SK-N-SH (cell line): ENCODE measurements around the gene RAD51B. TPM values are rescaled to one million over a fixed set of nuclear protein-coding genes. Genes with fewer than 3 reads are reported as not detected.

Experiments used
- CTCF ChIA-PET: fragments of 300-600, 350-600 bp; formaldehyde crosslinking; extraction: SDS; loops from one replicate; lab custom pipeline; 2021; lab: Yijun Ruan, JAX
- POLR2A ChIA-PET: fragments of 350-600 bp; sonication (Branson Sonifier 250); formaldehyde crosslinking; extraction: SDS; loops from one replicate; lab custom pipeline; 2020; ENCODE audit warnings: antibody characterized with exemption, inconsistent platforms; lab: Yijun Ruan, JAX
- DNase-seq: peaks from one replicate; pipeline ENCODE4 v3.0.0; 2012
- H2AFZ ChIP-seq: fragments of 200-600 bp; sonication (generic); 2 replicates; pipeline ENCODE4 v1.8.1; 2016; ENCODE audit warnings: antibody characterized with exemption, mild to moderate bottlenecking, low read depth
- H3F3A ChIP-seq: fragments of 200-600 bp; sonication (generic); replicated peaks from 2 replicates; pipeline ENCODE3; 2016; ENCODE audit warnings: antibody characterized with exemption, mild to moderate bottlenecking; ENCODE audit not compliant: insufficient read depth
- H3K27ac ChIP-seq, 2 experiments: fragments of 200-500 bp in 1 of 2; fragments of 200-600 bp in 1 of 2; sonication (Bioruptor generic) in 1 of 2; sonication (generic), shearing (Covaris generic) in 1 of 2; 2 replicates each; pipeline versions ENCODE4 v1.5.1 to v1.6.1; 2014 to 2016; ENCODE audit warnings: low read depth in 2 of 2, inconsistent platforms in 1 of 2, low read length in 1 of 2, mild to moderate bottlenecking in 1 of 2, mixed read lengths in 1 of 2
- H3K27me3 ChIP-seq: fragments of 200-600 bp; sonication (generic), shearing (Covaris generic); 2 replicates; pipeline ENCODE4 v1.6.1; 2016; ENCODE audit warnings: mixed run types; ENCODE audit not compliant: insufficient read depth
- H3K36me3 ChIP-seq, 2 experiments: fragments of 200-500 bp in 1 of 2; fragments of 200-600 bp in 1 of 2; sonication (Bioruptor generic) in 1 of 2; sonication (generic) in 1 of 2; replicated peaks in 1 of 2; 2 replicates each; pipeline versions ENCODE3 to v1.5.1; 2014 to 2016; ENCODE audit warnings: low read length in 1 of 2, mild to moderate bottlenecking in 1 of 2; ENCODE audit not compliant: insufficient read depth in 2 of 2, control insufficient read depth in 1 of 2
- H3K4me1 ChIP-seq, 2 experiments: fragments of 200-500 bp in 1 of 2; fragments of 200-600 bp in 1 of 2; sonication (Bioruptor generic) in 1 of 2; sonication (generic), shearing (Covaris generic) in 1 of 2; 2 replicates each; pipeline versions ENCODE4 v1.5.1 to v1.6.1; 2014 to 2016; ENCODE audit warnings: low read depth in 1 of 2, low read length in 1 of 2, mixed run types in 1 of 2; ENCODE audit not compliant: insufficient read depth in 2 of 2, control insufficient read depth in 1 of 2
- H3K4me2 ChIP-seq: fragments of 200-600 bp; sonication (generic), shearing (Covaris generic); 2 replicates; pipeline ENCODE4 v1.6.1; 2017; ENCODE audit warnings: mixed run types
- H3K4me3 ChIP-seq, 2 experiments: fragments of 200-500 bp in 1 of 2; fragments of 200-600 bp in 1 of 2; sonication (Bioruptor generic) in 1 of 2; sonication (generic), shearing (Covaris generic) in 1 of 2; 2 replicates each; pipeline versions ENCODE4 v1.5.1 to v1.8.1; 2014 to 2016; ENCODE audit warnings: low read depth in 2 of 2, inconsistent platforms in 1 of 2, low read length in 1 of 2, mild to moderate bottlenecking in 1 of 2, mixed read lengths in 1 of 2, moderate library complexity in 1 of 2
- H3K79me2 ChIP-seq: fragments of 200-600 bp; sonication (generic); 2 replicates; pipeline ENCODE4 v1.8.1; 2017; ENCODE audit warnings: mild to moderate bottlenecking; ENCODE audit not compliant: insufficient read depth
- H3K9ac ChIP-seq: fragments of 200-600 bp; sonication (generic); 2 replicates; pipeline ENCODE4 v1.6.1; 2017; ENCODE audit warnings: mixed run types
- H3K9me2 ChIP-seq: fragments of 200-600 bp; sonication (generic); 2 replicates; pipeline ENCODE4 v1.6.1; 2017; ENCODE audit warnings: mixed run types
- H3K9me3 ChIP-seq: fragments of 200-600 bp; sonication (generic); 2 replicates; pipeline ENCODE4 v1.6.1; 2017; ENCODE audit warnings: mixed run types, mild to moderate bottlenecking, moderate library complexity
- H4K20me1 ChIP-seq: fragments of 200-600 bp; sonication (generic); 2 replicates; pipeline ENCODE4 v1.6.1; 2017; ENCODE audit warnings: mild to moderate bottlenecking, mixed run types; ENCODE audit not compliant: insufficient read depth
- CTCF ChIP-seq: fragments of 200-600 bp; sonication (generic); IDR thresholded peaks from 2 replicates; pipeline ENCODE4 v1.6.1; 2017; ENCODE audit warnings: antibody characterized with exemption, mild to moderate bottlenecking, moderate library complexity
- ELF1 ChIP-seq: IDR thresholded peaks from 2 replicates; pipeline ENCODE4 v1.4.0; 2012
- EP300 ChIP-seq, 2 experiments: IDR thresholded peaks; 2 replicates each; pipeline versions ENCODE4 v1.4.0 to v1.6.1; 2012; ENCODE audit warnings: borderline replicate concordance in 1 of 2, low read depth in 1 of 2, low read length in 1 of 2
- EZH2phosphoT487 ChIP-seq: fragments of 200-600 bp; sonication (generic); IDR thresholded peaks from 2 replicates; pipeline ENCODE4 v1.6.1; 2017; ENCODE audit warnings: low read depth, mixed run types, mild to moderate bottlenecking, antibody characterized with exemption, moderate library complexity, borderline replicate concordance
- GATA2 ChIP-seq: sonication (generic); formaldehyde crosslinking; IDR thresholded peaks from 2 replicates; pipeline ENCODE4 v1.5.0; 2020; ENCODE audit warnings: mild to moderate bottlenecking, missing genetic modification reagents
- NRF1 ChIP-seq: IDR thresholded peaks from 2 replicates; pipeline ENCODE4 v1.6.1; 2012; ENCODE audit warnings: low read depth, mild to moderate bottlenecking, low read length
- PBX3 ChIP-seq: IDR thresholded peaks from 2 replicates; pipeline ENCODE4; 2012
- POLR2AphosphoS5 ChIP-seq: IDR thresholded peaks from 2 replicates; pipeline ENCODE4 v1.6.1; 2012; ENCODE audit warnings: low read depth, low read length
- RAD21 ChIP-seq: IDR thresholded peaks from 2 replicates; pipeline ENCODE4 v1.6.1; 2012; ENCODE audit warnings: mild to moderate bottlenecking, low read length
- RCOR1 ChIP-seq: fragments of 150-350 bp; IDR thresholded peaks from 2 replicates; pipeline ENCODE4 v1.6.1; 2017; ENCODE audit warnings: antibody characterized with exemption, low read length
- REST ChIP-seq: IDR thresholded peaks from 2 replicates; pipeline ENCODE4 v1.6.1; 2012; ENCODE audit warnings: mild to moderate bottlenecking, low read depth, low read length, moderate library complexity
- RXRA ChIP-seq: IDR thresholded peaks from 2 replicates; pipeline ENCODE4 v1.4.0; 2012; ENCODE audit warnings: low read depth, mild to moderate bottlenecking, borderline replicate concordance
- TCF12 ChIP-seq: IDR thresholded peaks from 2 replicates; pipeline ENCODE4 v1.4.0; 2012
- USF2 ChIP-seq: fragments of 150-350 bp; IDR thresholded peaks from 2 replicates; pipeline ENCODE4 v1.6.1; 2017; ENCODE audit warnings: antibody characterized with exemption, low read length, low read depth, borderline replicate concordance
- WGBS: methylation state at CpG from one replicate; pipeline ENCODE4 v1.1.6; 2017; ENCODE audit warnings: low lambda C conversion rate; 5-methylcytosine and 5-hydroxymethylcytosine counted together
- polyA plus RNA-seq, 3 experiments: library from polyadenylated mRNA; depleted of rRNA; stranded (reverse); fragments of >200 nt; gene quantifications; 2 replicates each; pipeline ENCODE4 v1.2.3, GENCODE V29; 2012
- TF ChIP-seq, protein P1 (sequence below): IDR thresholded peaks from 2 replicates; pipeline ENCODE4 v1.4.0; 2012; ENCODE audit warnings: low read depth, borderline replicate concordance

RAD51B gene
- polyA plus RNA-seq, 1 of the 3 experiments (the other 2 are of a cell fraction) = 6.0 TPM

- no peak overlapping the region for H3K4me2 ChIP-seq
- no peak overlapping the region for H2AFZ ChIP-seq
- no peak overlapping the region for H3K9ac ChIP-seq
- H3K4me1 ChIP-seq = peaks cover 0 to 12% of the 10 kb centered on the region in 2 experiments; a peak in 2 of 4 replicates
- H3F3A ChIP-seq = no peaks in the 10 kb centered on the region
- H3K27me3 ChIP-seq = no peaks in the 10 kb centered on the region
- no peak overlapping the region for H3K27ac ChIP-seq
- H3K36me3 ChIP-seq = no peaks in the 10 kb centered on the region
- no peak overlapping the region for H3K4me3 ChIP-seq
- POLR2A ChIA-PET = no interaction called here
- H3K9me3 ChIP-seq = no peaks in the 10 kb centered on the region
- no peaks in the 10 kb centered on the region for H3K79me2 ChIP-seq
- H4K20me1 ChIP-seq = no peaks in the 10 kb centered on the region
- no peaks in the 10 kb centered on the region for H3K9me2 ChIP-seq
- CTCF ChIA-PET = no interaction called here
- 90% methylated on average over 7 of the region's 10 CpGs for WGBS
- DNase-seq = no peak
- TF ChIP-seq USF2 (no peak), CTCF (no peak), RAD21 (no peak), EZH2phosphoT487 (no peak)
Measured at GRCh38 chr14:68596701-68597100, 777.1 kb downstream of the RAD51B start.

DNA sequence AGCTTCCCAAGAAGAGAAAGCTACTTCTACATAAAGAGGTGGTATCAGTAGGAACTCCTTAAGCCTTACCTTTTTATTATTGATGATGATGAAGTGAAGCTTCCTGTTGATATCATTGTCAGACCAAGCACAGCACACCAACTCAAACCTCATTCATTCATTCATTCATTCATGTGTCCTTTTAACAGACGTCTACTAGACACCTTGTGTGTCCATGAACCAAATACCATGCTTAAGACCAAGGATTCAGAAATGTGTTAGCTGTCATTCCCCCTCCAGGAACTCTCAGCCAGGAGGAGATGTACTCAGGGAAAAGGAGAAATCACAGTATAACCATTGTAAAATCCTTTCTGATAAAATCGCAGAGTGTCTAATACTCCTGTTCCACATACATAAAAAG, 778.5 kb downstream of the RAD51B start:
- H3K36me3 ChIP-seq = no peaks in the 10 kb centered on the region
- H3K4me3 ChIP-seq = no peak overlapping the region
- no peak for DNase-seq
- peaks cover 0 to 12% of the 10 kb centered on the region in 2 experiments; a peak in 2 of 4 replicates for H3K4me1 ChIP-seq
- H4K20me1 ChIP-seq = no peaks in the 10 kb centered on the region
- 97% methylated on average over 2 of the region's 2 CpGs for WGBS
- CTCF ChIA-PET = interaction anchor here (0.6 kb wide), 1 partner anchor 36 kb away, joined by 3 read pairs; no protein-coding TSS in a partner anchor
- POLR2A ChIA-PET = no interaction called here
- no peaks in the 10 kb centered on the region for H3F3A ChIP-seq
- H3K27ac ChIP-seq = peak overlapping the region in 1 of 2 experiments; percentile 87; a peak in 2 of 4 replicates
- no peaks in the 10 kb centered on the region for H3K79me2 ChIP-seq
- no peak overlapping the region for H3K4me2 ChIP-seq
- no peak overlapping the region; the same call in 1 of the 2 replicates for H2AFZ ChIP-seq
- no peak overlapping the region for H3K9ac ChIP-seq
- H3K27me3 ChIP-seq = no peaks in the 10 kb centered on the region
- H3K9me3 ChIP-seq = no peaks in the 10 kb centered on the region
- no peaks in the 10 kb centered on the region for H3K9me2 ChIP-seq
- no peak for TF ChIP-seq REST
- no peak for TF ChIP-seq PBX3
- no peak for TF ChIP-seq ELF1
- no peak for TF ChIP-seq CTCF
- TF ChIP-seq, protein P1, sequence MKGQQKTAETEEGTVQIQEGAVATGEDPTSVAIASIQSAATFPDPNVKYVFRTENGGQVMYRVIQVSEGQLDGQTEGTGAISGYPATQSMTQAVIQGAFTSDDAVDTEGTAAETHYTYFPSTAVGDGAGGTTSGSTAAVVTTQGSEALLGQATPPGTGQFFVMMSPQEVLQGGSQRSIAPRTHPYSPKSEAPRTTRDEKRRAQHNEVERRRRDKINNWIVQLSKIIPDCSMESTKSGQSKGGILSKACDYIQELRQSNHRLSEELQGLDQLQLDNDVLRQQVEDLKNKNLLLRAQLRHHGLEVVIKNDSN = no peak
- no peak for TF ChIP-seq USF2
- TF ChIP-seq RCOR1 = no peak
- no peak for TF ChIP-seq POLR2AphosphoS5
- TF ChIP-seq TCF12 = no peak
- TF ChIP-seq RXRA = no peak
- no peak for TF ChIP-seq NRF1
- TF ChIP-seq GATA2 (CRISPR knock-in tag) = no peak
- no peak for TF ChIP-seq EP300 (IDR thresholded peaks at IDR 0.05; ENCODE audit: borderline replicate concordance in 1 of 2, low read depth in 1 of 2, low read length in 1 of 2)
